Stomach (tissue), 9 donors: Measurements from ENCODE around the gene COL6A5. TPM values are rescaled to one million over a fixed set of nuclear protein-coding genes. Genes with fewer than 3 reads are reported as not detected.

ENCODE experiments used
- DNase-seq, 2 donors: peaks; one replicate each; pipeline versions ENCODE4 v3.0.0 to v3.0.0-alpha.2; 2013 to 2019
- H3K27ac ChIP-seq, 5 donors: fragments of 200-600 bp in 4 of 5; sonication (generic) in 4 of 5; one replicate each; pipeline ENCODE4 v1.5.1; 2013 to 2019; ENCODE audit warnings: mild to moderate bottlenecking in 1 of 5, moderate library complexity in 1 of 5
- H3K27me3 ChIP-seq, 3 donors: fragments of 200-600 bp; sonication (generic); one replicate each; pipeline ENCODE4 v1.5.1; 2017 to 2019; ENCODE audit warnings: mixed run types in 1 of 3
- H3K36me3 ChIP-seq, 4 donors: fragments of 200-600 bp; sonication (generic); 1 replicate in 3 of 4; 2 replicates in 1 of 4; pipeline ENCODE4 v1.5.1; 2016 to 2019
- H3K4me1 ChIP-seq, 4 donors: fragments of 200-600 bp; sonication (generic); one replicate each; pipeline ENCODE4 v1.5.1; 2016 to 2019
- H3K4me3 ChIP-seq, 4 donors: fragments of 200-600 bp; sonication (generic) in 3 of 4; one replicate each; pipeline ENCODE4 v1.5.1; 2016 to 2019; ENCODE audit warnings: mild to moderate bottlenecking in 1 of 4
- H3K9me3 ChIP-seq, 4 donors: fragments of 200-600 bp; sonication (generic); one replicate each; pipeline ENCODE4 v1.5.1; 2016 to 2019
- CTCF ChIP-seq, 7 experiments: fragments of 450-650 bp in 4 of 7; fragments of 200-600 bp in 3 of 7; sonication (generic) in 3 of 7; IDR thresholded peaks; one replicate each; pipeline ENCODE4 v1.5.1; 2016 to 2019; ENCODE audit warnings: antibody characterized with exemption in 7 of 7, control low read depth in 2 of 7, mild to moderate bottlenecking in 1 of 7
- EP300 ChIP-seq: sonication (generic); formaldehyde crosslinking; IDR thresholded peaks from one replicate; pipeline ENCODE4 v1.6.1; 2017; ENCODE audit warnings: antibody characterized with exemption
- POLR2A ChIP-seq, 4 donors: fragments of 450-650 bp; IDR thresholded peaks; one replicate each; pipeline ENCODE4 v1.6.1; 2016; ENCODE audit warnings: antibody characterized with exemption in 4 of 4, control low read depth in 2 of 4, mild to moderate bottlenecking in 1 of 4, moderate library complexity in 1 of 4
- POLR2AphosphoS5 ChIP-seq, 3 donors: sonication (generic); formaldehyde crosslinking; IDR thresholded peaks; one replicate each; pipeline ENCODE4 v1.6.1; 2016; ENCODE audit warnings: antibody characterized with exemption in 3 of 3
- WGBS, 5 donors: extraction: QIAGEN DNeasy Blood & Tissue Kit in 3 of 5; methylation state at CpG; one replicate each; pipeline versions ENCODE4 v1.1.5 to v1.1.7; 2013 to 2018; 5-methylcytosine and 5-hydroxymethylcytosine counted together
- intact Hi-C: fragments of 100-400 bp; cut with DNase I; formaldehyde crosslinking; loops from one replicate; pipeline ENCODE4 v1.15.1; 2023; ENCODE audit warnings: low total_unique reads
- polyA plus RNA-seq, 3 donors: library from polyadenylated mRNA; stranded (reverse); fragments of 200-250 nt; gene quantifications; one replicate each; pipeline ENCODE4 v1.2.3, GENCODE V29; 2013
- total RNA-seq, 5 donors: library from RNA; depleted of rRNA; stranded (reverse); fragments of >200 nt; gene quantifications; one replicate each; pipeline versions ENCODE4 v1.1.0 to v1.2.3, GENCODE V29; 2014 to 2016
- donor health status: healthy with polysubstance abuse.
- donor health status: Bipolar disorder and iron deficiency.
- donor health status: healthy.

COL6A5 gene
- total and polyA plus RNA-seq, 8 donors = 0.05 to 3.3 (median 0.59) TPM; not detected in 2

- Histone ChIP-seq H3K27me3 (no peaks in the 10 kb centered on the region), H3K9me3 (no peaks in the 10 kb centered on the region), H3K27ac (no peak overlapping the region), H3K36me3 (no peaks in the 10 kb centered on the region), H3K4me3 (no peak overlapping the region), H3K4me1 (no peaks in the 10 kb centered on the region)
- TF ChIP-seq POLR2A (IDR thresholded peaks at IDR 0.05) = no peak
- TF ChIP-seq CTCF (IDR thresholded peaks at IDR 0.05) = no peak
- TF ChIP-seq EP300 = no peak
- TF ChIP-seq POLR2AphosphoS5 (IDR thresholded peaks at IDR 0.05) = no peak
- 76 to 88% (median 83%) methylated on average over 6 of the region's 6 CpGs for WGBS, 5 donors
- intact Hi-C loops = no loop called here
- peak in 1 of 2 donors; percentile 15 for DNase-seq
These were observed 146.0 kb downstream of the COL6A5 start for GRCh38 chr3:130491431-130491830.

GRCh38 chr3:130504701-130505100, 159.2 kb downstream of the COL6A5 start:
- Histone ChIP-seq H3K27ac (no peak overlapping the region), H3K27me3 (no peaks in the 10 kb centered on the region), H3K4me1 (no peaks in the 10 kb centered on the region), H3K4me3 (no peak overlapping the region), H3K36me3 (no peaks in the 10 kb centered on the region), H3K9me3 (no peaks in the 10 kb centered on the region)
- WGBS, 5 donors = 81 to 92% (median 92%) methylated on average over 2 of the region's 2 CpGs
- intact Hi-C loops = no loop called here
- DNase-seq = no peak
- TF ChIP-seq EP300 (no peak), CTCF (IDR thresholded peaks at IDR 0.05) (no peak), POLR2AphosphoS5 (IDR thresholded peaks at IDR 0.05) (no peak), POLR2A (IDR thresholded peaks at IDR 0.05) (no peak)

GRCh38 chr3:130506031-130506430, 160.6 kb downstream of the COL6A5 start:
- H3K4me3 ChIP-seq = no peak overlapping the region
- WGBS, 5 donors = 70 to 86% (median 78%) methylated on average over 3 of the region's 3 CpGs
- TF ChIP-seq CTCF (IDR thresholded peaks at IDR 0.05) = no peak
- TF ChIP-seq EP300 = no peak
- no peak for TF ChIP-seq POLR2AphosphoS5 (IDR thresholded peaks at IDR 0.05)
- TF ChIP-seq POLR2A (IDR thresholded peaks at IDR 0.05) = no peak
- H3K9me3 ChIP-seq = no peaks in the 10 kb centered on the region
- no peak overlapping the region for H3K27ac ChIP-seq
- no peaks in the 10 kb centered on the region for H3K36me3 ChIP-seq
- H3K27me3 ChIP-seq = no peaks in the 10 kb centered on the region
- intact Hi-C loops = no loop called here
- DNase-seq = peak in 1 of 2 donors; percentile 47
- H3K4me1 ChIP-seq = no peaks in the 10 kb centered on the region

- H3K27ac ChIP-seq = no peak overlapping the region
- no peak for TF ChIP-seq EP300
- no peak for TF ChIP-seq CTCF (IDR thresholded peaks at IDR 0.05)
- TF ChIP-seq POLR2A (IDR thresholded peaks at IDR 0.05) = no peak
- TF ChIP-seq POLR2AphosphoS5 (IDR thresholded peaks at IDR 0.05) = no peak
- H3K4me1 ChIP-seq = no peaks in the 10 kb centered on the region
- WGBS, 5 donors = 82 to 96% (median 91%) methylated on average over 2 of the region's 2 CpGs
- intact Hi-C loops = no loop called here
- DNase-seq = no peak
- H3K36me3 ChIP-seq = no peaks in the 10 kb centered on the region
- no peaks in the 10 kb centered on the region for H3K9me3 ChIP-seq
- no peak overlapping the region for H3K4me3 ChIP-seq
- H3K27me3 ChIP-seq = no peaks in the 10 kb centered on the region
These were observed 162.3 kb downstream of the COL6A5 start for GRCh38 chr3:130507746-130508145.
